GM19372 (cell line): ENCODE measurements around the gene L1CAM.

Experiments
- ATAC-seq: cut with Tn5 transposase; IDR thresholded peaks from one replicate; pipeline ENCODE4 v1.9.1; 2021; ENCODE audit warnings: mild to moderate bottlenecking, low read depth, moderate library complexity; ENCODE audit not compliant: unreplicated experiment

L1CAM gene

DNA sequence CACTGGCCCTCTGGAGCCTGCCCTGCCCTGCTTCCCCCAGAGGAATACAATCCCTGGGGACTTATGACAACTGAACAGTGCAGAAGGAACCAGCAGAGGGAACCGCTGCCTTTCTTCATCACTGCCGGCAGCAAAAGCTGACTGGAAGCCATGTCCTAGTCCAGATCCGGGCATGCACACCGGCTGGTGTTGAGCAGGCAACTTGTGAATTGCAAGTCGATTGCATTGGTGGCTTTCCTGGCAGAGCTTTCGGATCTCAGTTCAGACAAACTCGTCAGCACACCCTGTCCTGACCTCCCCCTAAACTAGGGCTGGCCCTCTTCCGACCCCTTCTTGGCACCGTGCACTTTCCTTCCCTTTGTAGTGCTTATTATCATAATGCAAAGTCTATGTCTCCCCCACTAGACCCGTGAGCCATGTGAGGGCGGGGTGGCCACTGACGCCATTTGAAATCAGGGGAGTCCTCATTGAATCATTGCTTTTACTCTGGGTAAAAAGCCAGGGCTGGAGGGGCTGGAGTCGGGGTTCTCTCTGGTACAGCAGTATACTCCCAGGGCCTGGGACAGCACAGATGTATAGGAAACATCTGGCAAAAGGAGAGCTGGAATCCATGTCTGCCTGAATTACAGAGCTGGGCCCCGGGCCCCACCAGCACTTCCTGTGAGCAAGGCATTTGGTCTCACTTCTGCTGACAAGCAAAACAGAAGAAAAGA is 38.3 kb upstream of the L1CAM start:
- no peak for ATAC-seq

DNA sequence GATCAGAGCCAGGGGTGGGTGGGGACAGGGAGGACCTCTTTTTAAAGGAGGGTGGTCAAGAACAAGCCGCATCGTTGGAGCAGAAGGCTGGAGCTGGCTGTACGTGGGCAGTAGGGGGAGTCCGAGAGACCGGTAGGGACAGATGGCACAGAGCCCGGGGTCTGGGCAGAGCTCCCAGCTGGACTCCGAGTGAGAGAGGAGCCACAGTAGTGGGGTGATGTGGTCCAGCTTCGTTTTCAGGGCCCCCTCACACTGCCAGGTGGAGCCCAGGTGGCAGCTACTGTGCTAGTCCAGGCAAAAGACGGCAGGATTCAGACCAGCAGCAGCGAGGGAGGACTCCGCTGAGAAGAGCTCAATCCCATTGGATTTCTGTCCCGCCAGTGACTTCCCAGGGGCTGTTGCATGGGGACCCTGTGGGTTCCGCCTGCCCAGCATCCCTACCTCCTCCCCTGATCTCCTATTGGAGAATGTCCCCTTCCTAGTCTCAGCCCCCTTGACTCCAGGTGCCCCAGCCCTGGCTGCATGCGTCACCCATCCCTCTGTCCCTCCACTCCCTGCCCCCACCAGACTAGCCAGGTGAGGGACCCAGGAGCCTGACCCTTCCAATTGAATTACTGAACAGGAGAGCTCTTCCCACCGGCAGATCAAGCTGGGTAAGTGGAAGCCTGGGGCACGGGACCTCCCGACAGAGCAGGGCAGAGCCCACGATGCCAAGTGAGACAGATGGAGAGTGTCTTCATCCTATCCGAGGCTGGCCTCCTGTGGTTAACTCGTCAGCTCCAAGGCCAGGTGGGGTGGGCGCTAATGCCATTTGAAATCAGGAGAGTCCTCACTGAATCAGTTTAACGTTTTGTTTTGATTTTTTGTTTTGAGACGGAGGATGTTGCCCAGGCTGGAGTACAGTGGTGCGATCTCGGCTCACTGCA is 37.2 kb upstream of the L1CAM start:
- ATAC-seq = no peak

DNA sequence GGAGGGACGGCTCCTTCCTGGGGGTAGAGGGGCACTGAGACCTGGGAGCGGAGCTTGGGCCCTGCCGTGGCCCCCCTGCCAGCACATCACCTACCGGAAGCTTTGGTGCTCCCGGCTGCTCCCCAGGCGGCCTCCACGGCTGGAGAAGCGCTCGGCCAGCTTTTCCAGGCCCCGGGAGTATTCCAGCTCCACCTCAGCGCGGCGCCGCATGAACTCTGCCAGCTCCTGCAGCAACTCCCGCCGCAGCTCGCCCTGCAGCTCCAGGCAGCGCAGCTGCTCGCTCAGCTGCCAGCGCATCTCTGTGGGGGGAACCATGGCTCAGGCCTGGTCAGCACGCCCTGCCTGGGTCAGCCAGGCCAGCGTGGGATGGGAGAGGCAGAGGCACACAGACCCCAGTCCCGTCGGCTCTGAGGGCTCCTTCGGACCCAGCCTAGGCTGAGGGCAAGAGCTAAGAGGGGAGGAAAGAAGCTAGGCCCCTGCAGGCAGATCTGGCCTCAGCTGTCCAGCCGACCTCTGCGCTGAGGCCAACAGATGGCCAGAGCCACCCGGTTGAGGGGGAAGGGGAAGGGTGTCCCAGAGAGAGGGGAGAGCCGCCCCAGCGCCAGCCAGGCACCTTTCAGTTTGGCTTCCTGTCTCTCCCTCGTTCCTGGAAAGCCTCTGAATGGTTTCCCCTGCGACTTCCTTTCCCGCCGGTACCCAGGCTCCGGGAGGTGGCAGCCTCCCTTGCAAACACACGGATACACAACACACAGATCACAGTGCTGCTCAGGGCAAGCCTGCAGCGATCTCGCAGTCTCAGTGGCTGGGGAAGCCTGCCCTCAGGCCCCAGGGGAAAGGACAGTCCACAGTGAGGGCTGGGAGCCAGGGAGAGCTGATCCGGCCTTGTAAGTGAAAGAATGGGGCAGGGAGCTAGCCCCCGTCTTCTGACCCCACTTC is 35.8 kb upstream of the L1CAM start:
- ATAC-seq = no peak

DNA sequence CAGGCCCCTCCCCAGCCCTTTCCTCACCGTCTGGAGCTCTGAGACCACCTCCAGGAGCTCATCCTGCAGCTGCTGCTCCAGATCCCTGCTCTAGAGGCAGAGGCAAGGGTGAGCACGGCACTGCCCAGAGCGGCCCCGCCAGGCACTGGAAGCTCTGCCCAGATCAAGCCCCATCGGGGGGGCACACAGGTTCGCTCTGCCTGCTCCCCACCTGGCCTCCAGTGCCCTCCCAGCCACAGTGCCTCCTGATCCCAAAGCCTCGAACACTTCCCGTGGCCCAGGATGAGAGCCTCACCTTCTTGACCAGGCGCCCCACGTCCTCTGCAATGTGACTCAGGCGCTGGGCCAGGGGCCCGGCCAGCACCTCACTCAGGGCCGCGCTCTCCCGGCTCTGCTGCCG is 35.1 kb upstream of the L1CAM start:
- ATAC-seq = no peak

DNA sequence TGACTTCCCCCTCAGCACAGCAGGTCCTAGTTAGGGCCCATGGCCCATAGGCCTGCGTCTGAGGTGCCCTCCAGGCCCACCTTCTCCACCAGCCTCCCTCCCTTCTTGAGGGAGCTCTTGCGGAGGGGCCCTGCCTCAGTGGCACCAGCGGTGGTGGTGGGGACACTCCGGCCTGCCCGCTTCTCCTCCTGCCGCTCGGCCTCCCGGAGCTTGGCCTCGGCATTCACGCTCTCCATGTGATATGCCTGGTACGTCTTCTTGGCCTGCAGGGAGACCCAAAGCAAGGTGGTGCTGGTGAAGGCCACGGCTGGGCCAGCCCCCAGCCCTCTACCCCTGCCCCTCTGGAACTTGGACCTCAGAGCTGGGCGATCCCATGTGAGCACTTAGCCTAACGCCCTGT is 34.6 kb upstream of the L1CAM start:
- no peak for ATAC-seq

DNA sequence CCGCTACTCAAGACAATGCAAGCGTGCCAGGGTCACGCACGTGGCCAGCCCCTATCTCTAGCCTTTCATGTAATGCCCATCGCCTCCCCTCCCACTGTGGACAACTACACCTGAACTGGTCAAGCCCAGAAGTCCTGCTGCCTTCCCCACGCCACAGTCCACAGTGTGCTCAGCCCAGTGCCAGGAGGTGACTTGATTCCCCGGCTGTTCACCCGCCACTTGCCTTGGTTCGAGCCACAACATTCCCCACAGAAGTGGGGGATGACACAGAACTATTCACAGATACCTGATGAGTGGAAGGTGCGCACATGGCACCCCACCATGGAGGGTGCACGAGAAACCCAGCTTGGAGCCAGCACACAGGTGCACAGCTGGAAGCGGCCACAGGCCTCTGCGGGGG is 33.3 kb upstream of the L1CAM start:
- ATAC-seq = no peak

DNA sequence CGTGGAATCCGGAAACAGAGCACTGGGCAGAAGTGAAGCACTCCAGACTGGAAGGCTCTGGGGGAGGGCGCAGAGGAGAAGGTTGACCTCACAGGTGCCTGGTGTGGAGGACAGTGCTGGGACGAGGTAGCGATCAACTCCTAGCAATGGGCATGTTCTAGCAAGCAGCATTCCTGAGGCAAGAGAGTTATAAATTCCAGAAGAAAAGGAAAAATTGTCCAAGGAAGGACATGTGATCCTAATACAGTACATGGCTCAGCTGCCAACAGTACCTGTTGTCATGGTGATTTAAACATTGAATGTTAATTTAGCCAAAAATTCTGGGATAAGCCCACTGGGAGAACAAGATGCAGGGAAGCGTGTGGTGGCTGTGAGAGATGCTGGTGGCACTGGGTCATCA is 31.9 kb upstream of the L1CAM start:
- no peak for ATAC-seq

DNA sequence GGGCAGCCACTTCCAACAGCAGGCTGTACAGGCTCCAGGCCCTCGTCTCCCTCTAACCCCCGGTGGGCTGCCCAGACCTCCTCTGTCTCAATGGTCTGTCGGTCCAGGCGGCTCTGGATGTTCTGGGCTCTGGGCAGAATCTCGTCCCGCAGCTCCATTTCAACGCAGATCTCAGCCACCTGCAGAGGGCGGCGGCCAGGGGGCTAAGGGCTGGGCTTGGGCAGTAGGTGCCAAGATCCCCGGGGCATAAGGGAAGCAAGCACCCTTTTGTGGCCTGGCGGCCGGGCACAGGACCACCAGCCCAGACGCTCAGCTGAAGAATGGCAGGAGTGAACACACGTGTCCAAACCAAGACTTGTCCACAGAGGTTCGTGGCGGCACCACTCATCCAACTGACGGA is 27.7 kb upstream of the L1CAM start:
- ATAC-seq = no peak

DNA sequence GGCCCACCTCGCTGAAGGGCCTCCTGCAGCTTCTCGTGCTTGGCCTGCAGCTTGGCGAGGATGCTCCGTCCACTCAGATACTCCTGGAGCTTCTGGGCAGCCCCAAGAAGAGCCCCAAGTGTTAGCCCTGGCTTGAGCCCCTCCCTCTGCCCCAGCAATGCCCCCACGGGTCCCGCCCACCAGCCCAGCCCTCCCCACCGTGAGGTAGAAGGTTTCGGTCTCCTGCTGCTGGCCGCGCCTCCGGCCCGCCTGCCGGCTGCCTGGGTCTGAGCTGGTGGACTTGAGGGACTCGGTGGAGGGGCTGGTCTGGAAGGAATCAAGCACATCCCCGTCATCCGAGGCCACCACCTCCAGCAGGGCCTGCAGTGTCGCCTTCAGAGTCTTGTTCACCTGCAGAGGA is 27.2 kb upstream of the L1CAM start:
- ATAC-seq = no peak

DNA sequence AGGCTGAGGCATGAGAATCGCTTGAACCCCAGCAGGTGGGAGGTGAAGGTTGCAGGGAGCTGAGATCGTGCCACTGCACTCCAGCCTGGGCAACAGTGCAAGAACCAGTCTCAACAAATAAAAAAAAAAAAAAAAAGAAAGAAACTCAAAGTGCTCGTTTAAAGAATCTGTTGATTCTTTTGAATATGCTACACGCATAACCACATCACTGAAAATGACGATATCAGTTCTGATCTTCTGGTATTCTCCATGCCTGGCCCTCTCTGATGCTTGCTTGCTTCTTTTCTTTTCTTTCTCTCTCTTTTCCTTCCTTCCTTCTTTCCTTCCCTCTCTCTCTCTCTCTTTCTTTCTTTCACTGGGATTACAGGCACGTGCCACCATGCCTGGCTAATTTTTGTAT is 25.8 kb upstream of the L1CAM start:
- no peak for ATAC-seq

DNA sequence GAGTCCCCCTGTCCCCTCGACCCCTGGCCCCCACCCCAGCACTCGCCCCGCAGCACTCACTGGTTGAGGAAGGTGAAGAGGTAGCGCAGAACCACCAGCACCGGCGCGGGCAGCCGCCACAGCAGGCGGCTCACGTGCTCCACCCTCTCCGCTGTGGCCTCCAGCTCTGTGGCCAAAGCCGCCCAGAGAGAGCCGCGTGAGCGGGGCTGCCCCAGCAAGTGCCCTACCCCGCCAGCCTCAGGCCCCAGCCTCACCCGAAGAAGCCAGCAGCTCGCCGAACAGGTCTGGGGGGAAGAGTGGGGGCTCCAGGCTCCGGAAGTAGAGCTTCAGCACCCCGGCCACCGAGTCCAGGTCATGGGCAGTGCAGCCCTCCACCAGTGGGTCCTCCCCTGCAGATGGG is 24.5 kb upstream of the L1CAM start:
- ATAC-seq = no peak

DNA sequence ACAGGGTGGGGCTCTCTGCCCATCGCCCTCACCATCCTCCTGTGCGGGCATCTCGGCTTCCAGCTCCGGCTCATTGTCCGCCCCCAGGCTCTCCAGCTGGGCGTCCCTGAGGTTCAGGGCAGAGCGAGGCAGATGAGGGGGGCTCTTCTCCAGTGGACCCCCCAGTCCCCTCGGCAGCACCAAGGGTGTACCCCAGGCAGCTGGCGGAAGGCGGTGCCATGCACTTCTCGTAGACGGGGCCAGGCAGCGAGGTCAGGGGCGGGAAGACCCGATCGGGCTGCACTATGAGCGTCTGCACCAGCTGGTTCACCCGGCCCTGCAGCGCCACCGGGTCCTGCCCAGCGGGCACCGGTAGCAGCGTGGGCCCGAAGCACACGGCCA is 24.0 kb upstream of the L1CAM start:
- ATAC-seq = no peak

DNA sequence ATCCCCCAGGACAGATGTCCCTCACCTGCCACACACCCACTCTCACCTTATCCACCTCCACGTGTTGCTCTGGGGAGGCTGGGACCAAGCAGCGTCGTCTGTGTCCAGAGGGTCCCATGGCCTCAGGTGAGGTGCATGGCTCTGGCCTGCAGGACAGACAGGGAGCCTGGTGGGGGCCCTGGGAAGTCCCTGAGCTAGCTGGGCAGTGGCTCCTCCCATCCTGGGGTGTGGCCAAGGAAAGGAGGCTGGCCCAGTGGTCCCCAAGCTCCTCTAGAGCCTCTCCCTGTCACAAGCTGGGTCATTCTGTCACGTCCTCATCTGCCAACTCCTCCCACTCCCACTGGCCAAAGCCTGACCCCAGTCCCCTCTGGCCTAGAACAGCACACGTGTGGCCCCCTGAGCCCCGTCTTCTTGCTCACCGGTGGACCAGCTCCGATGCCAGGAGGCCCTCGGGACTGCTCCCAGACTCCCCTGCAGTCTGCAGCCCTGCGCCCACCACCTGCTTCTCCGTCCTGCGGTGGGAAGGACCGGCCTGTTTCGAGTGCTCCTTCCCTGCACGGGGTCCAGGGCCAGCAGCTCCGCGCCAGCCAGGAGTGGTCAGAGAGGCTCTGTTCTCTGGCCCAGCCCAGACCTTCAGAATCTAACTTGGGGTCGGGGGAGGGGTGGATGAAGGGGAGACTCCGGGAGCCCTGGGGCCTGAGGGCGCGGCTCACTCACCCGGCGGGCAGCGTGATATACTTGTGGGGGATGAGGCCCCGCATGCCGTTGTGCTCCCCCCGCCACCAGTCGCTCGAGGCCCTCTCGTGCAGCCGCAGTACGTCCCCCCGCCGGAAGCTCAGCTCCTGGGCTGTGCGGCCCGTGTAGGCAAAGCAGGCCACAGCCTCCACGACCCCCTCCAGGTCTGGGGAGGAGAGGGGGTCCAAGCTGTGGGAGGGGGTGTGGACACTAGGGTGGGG is 23.3 kb upstream of the L1CAM start:
- ATAC-seq = no peak

DNA sequence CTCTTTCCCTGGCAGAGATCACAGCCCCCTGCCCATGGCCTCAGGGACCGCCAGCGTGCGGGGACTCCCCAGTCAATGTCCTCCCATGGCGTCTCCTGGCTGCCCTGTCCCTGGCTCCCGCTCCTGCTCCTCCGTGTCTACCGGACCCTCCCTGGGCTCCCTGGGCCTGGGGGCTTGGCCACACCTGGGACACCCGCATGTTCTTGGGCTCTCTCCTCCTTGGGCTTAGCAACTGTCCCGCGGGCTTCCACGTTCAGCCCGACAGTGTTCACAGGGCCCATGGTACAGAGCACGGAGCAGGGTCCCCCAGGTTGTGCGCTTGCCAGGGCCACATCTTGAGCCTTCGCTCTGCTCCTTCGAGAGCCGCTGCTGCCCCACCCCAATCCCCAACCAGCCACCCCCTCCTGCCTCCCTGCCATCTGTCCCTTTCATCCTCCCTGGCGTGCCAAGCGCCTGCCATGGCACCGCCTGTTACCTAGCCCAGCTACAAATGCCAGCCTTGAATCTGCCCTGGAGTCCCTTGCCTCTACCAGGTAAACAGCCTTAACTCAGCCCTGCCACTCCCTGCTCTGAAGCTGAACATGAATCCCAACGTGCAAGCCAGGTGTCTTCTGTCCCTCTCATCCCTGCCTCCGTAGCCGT is 22.4 kb upstream of the L1CAM start:
- ATAC-seq = no peak

DNA sequence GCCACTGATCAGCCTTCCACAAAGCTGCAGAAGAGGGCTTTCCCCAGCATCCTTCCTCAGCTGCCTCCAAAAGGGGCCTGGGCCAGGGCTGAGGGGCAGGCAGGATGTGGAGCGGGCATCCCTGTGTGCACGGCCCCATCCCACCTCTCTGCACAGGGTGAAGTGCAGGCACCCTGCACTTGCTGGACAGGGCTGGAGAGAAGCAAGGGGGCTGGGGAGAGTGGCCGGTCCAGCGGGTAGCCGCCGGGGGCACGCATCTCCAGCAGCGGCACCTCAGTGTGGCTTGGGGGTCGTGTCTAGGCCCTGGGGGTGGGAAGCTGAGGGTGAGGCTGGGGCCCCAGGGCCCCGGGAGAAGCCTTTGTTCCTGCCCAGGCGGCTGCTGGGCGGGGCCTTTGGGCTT is 21.5 kb upstream of the L1CAM start:
- no peak for ATAC-seq

DNA sequence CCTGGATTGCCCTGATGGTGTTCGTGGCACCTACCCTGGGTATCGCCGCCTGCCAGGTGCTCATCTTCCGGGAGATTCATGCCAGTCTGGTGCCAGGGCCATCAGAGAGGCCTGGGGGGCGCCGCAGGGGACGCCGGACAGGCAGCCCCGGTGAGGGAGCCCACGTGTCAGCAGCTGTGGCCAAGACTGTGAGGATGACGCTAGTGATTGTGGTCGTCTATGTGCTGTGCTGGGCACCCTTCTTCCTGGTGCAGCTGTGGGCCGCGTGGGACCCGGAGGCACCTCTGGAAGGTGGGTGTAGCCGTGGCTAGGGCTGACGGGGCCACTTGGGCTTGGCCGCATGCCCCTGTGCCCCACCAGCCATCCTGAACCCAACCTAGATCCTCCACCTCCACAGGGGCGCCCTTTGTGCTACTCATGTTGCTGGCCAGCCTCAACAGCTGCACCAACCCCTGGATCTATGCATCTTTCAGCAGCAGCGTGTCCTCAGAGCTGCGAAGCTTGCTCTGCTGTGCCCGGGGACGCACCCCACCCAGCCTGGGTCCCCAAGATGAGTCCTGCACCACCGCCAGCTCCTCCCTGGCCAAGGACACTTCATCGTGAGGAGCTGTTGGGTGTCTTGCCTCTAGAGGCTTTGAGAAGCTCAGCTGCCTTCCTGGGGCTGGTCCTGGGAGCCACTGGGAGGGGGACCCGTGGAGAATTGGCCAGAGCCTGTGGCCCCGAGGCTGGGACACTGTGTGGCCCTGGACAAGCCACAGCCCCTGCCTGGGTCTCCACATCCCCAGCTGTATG is 20.3 kb upstream of the L1CAM start:
- no peak for ATAC-seq

DNA sequence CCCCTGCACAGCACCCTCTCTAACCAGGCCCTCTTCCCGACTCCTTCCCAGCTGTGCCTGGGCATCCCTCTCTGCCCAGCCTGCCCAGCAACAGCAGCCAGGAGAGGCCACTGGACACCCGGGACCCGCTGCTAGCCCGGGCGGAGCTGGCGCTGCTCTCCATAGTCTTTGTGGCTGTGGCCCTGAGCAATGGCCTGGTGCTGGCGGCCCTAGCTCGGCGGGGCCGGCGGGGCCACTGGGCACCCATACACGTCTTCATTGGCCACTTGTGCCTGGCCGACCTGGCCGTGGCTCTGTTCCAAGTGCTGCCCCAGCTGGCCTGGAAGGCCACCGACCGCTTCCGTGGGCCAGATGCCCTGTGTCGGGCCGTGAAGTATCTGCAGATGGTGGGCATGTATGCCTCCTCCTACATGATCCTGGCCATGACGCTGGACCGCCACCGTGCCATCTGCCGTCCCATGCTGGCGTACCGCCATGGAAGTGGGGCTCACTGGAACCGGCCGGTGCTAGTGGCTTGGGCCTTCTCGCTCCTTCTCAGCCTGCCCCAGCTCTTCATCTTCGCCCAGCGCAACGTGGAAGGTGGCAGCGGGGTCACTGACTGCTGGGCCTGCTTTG is 19.6 kb upstream of the L1CAM start:
- no peak for ATAC-seq
